Uterus (tissue), 4 donors: ENCODE data around the gene PKNOX1. TPM values are rescaled to one million over a fixed set of nuclear protein-coding genes. Genes with fewer than 3 reads are reported as not detected.
"Not testable (repeated sequence)": the region's sequence is repeated elsewhere in the genome, so short reads cannot be mapped to it uniquely, and the experiment has no call there.

ENCODE experiments used
- DNase-seq, 2 donors: peaks; one replicate each; pipeline ENCODE4 v3.0.0-alpha.2; 2019 to 2020
- H3K27ac ChIP-seq, 2 donors: fragments of 200-600 bp; sonication (generic); 1 replicate in 1 of 2; 2 replicates in 1 of 2; pipeline ENCODE4 v1.5.1; 2016 to 2018
- H3K27me3 ChIP-seq, 2 donors: fragments of 200-600 bp; sonication (generic); one replicate each; pipeline ENCODE4 v1.5.1; 2018 to 2019; ENCODE audit warnings: control low read depth in 1 of 2
- H3K36me3 ChIP-seq, 2 donors: fragments of 200-600 bp; sonication (generic); one replicate each; pipeline ENCODE4 v1.5.1; 2019; ENCODE audit warnings: control low read depth in 1 of 2
- H3K4me1 ChIP-seq, 2 donors: fragments of 200-600 bp; sonication (generic); one replicate each; pipeline ENCODE4 v1.5.1; 2018 to 2019; ENCODE audit warnings: control low read depth in 1 of 2
- H3K4me3 ChIP-seq, 2 donors: fragments of 200-600 bp; sonication (generic); 1 replicate in 1 of 2; 2 replicates in 1 of 2; pipeline ENCODE4 v1.5.1; 2018 to 2019; ENCODE audit warnings: mild to moderate bottlenecking in 1 of 2
- H3K9me3 ChIP-seq, 2 donors: fragments of 200-600 bp; sonication (generic); one replicate each; pipeline ENCODE4 v1.5.1; 2019; ENCODE audit warnings: control low read depth in 1 of 2
- POLR2A ChIP-seq, 2 donors: fragments of 450-650 bp; IDR thresholded peaks; one replicate each; pipeline ENCODE4 v1.6.1; 2016; ENCODE audit warnings: antibody characterized with exemption in 2 of 2, mild to moderate bottlenecking in 1 of 2, moderate library complexity in 1 of 2
- intact Hi-C: fragments of 100-400 bp; cut with DNase I; formaldehyde crosslinking; loops from one replicate; pipeline ENCODE4 v1.15.1; 2023; ENCODE audit warnings: low total_unique reads
- total RNA-seq, 4 donors: library from RNA; depleted of rRNA in 3 of 4; stranded (reverse); fragments of >200 nt in 3 of 4; gene quantifications; one replicate each; pipeline versions ENCODE4 v1.1.0 to v1.2.4, GENCODE V29; 2014 to 2023
- TF ChIP-seq, protein P1 (sequence below), 4 experiments: fragments of 200-600 bp in 2 of 4; fragments of 450-650 bp in 2 of 4; sonication (generic) in 2 of 4; IDR thresholded peaks; one replicate each; pipeline ENCODE4 v1.5.1; 2016 to 2019; ENCODE audit warnings: antibody characterized with exemption in 4 of 4, mild to moderate bottlenecking in 2 of 4, moderate library complexity in 1 of 4
- donor health status: DM: yes; HTN: yes; CAD: no.

PKNOX1 gene
- total RNA-seq, 4 donors from 2014 or later, result 6.2 to 82.5 (median 26.4) TPM

- H3K4me1 ChIP-seq, H3K36me3 ChIP-seq, DNase-seq, intact Hi-C loops, H3K27me3 ChIP-seq, H3K9me3 ChIP-seq, H3K4me3 ChIP-seq: not testable (repeated sequence)
- peak overlapping the region; percentile 24 to 43 for H3K27ac ChIP-seq
These were observed 41.0 kb upstream of the PKNOX1 start for GRCh38 chr21:42933137-42933970.

GRCh38 chr21:42933973-42934372, 40.4 kb upstream of the PKNOX1 start:
- H3K27me3 ChIP-seq, H3K9me3 ChIP-seq, DNase-seq, intact Hi-C loops, H3K27ac ChIP-seq, H3K4me1 ChIP-seq, H3K36me3 ChIP-seq, H3K4me3 ChIP-seq: not testable (repeated sequence)

DNA sequence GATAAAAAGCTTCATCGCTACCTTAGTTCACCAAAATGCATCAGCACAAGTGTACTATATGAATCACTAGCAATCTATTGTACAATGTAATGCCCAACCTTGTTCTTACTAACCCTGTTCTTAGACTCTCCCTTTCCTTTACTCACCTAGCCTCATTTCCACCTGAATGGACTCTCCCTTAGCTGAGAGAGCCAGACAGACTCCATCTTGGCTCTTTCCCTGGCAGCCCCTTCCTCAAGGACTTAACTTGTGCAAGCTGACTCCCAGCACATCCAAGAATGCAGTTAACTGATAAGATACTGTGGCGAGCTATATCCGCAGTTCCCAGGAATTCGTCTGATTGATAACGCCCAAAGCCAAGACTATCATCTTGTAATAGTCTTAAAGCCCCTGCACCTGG, 38.0 kb upstream of the PKNOX1 start:
- H3K4me1 ChIP-seq, H3K27ac ChIP-seq, H3K27me3 ChIP-seq, H3K9me3 ChIP-seq, DNase-seq, H3K4me3 ChIP-seq, H3K36me3 ChIP-seq, intact Hi-C loops: not testable (repeated sequence)

DNA sequence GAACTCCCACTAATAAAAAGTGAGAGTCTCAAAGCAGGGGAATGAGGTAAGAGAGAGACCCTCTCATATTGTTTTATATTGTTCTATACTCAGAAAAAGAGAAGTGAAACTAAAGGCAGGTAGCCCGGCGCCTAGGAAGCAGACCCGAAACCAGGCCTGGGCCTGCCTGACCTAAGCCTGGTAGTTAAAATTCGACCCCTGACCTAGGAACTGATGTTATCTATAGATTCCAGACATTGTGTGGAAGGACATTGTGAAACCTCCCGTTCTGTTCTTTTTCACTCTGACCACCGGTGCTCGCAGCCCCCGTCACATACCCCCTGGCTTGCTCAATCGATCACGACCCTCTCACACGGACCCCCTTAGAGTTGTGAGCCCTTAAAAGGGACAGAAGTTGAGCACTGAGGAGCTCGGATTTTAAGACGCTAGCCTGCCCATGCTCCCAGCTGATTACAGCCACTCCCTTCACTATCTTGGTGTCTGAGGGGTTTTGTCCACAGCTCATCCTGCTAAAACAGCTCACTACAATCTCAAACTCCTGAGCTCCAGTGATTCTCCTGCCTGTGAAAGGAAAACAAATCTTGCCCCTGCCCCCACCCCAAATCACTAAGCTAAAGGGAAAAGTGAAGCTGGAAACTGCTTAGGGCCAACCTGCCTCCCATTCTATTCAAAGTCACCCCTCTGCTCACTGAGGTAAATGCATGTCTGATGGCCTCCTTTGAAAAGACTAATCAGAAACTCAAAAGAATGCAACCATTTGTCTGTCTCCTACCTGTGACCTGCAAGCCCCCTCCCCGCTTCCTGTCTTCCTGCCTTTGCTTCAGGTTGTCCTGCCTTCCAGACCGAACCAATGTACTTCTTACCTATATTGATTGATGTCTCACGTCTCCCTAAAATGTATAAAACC, 37.1 kb upstream of the PKNOX1 start:
- intact Hi-C loops, H3K9me3 ChIP-seq, H3K4me3 ChIP-seq, DNase-seq, H3K36me3 ChIP-seq, H3K27ac ChIP-seq, H3K4me1 ChIP-seq, H3K27me3 ChIP-seq: not testable (repeated sequence)

- TF ChIP-seq, protein P1, sequence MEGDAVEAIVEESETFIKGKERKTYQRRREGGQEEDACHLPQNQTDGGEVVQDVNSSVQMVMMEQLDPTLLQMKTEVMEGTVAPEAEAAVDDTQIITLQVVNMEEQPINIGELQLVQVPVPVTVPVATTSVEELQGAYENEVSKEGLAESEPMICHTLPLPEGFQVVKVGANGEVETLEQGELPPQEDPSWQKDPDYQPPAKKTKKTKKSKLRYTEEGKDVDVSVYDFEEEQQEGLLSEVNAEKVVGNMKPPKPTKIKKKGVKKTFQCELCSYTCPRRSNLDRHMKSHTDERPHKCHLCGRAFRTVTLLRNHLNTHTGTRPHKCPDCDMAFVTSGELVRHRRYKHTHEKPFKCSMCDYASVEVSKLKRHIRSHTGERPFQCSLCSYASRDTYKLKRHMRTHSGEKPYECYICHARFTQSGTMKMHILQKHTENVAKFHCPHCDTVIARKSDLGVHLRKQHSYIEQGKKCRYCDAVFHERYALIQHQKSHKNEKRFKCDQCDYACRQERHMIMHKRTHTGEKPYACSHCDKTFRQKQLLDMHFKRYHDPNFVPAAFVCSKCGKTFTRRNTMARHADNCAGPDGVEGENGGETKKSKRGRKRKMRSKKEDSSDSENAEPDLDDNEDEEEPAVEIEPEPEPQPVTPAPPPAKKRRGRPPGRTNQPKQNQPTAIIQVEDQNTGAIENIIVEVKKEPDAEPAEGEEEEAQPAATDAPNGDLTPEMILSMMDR (IDR thresholded peaks at IDR 0.05), result no peak
- TF ChIP-seq POLR2A (IDR thresholded peaks at IDR 0.05), result no peak
- intact Hi-C loops, result no loop called here
- H3K4me3 ChIP-seq, result no peak overlapping the region
- H3K27ac ChIP-seq, result no peak overlapping the region
- H3K27me3 ChIP-seq, result no peaks in the 10 kb centered on the region
- H3K9me3 ChIP-seq, result no peaks in the 10 kb centered on the region
- no peaks in the 10 kb centered on the region for H3K36me3 ChIP-seq
- H3K4me1 ChIP-seq, result no peaks in the 10 kb centered on the region
- DNase-seq, result no peak
These were observed 36.3 kb upstream of the PKNOX1 start for GRCh38 chr21:42937960-42938605.

- intact Hi-C loops, H3K27me3 ChIP-seq, H3K27ac ChIP-seq, H3K9me3 ChIP-seq, H3K4me1 ChIP-seq, DNase-seq, H3K36me3 ChIP-seq, H3K4me3 ChIP-seq: not testable (repeated sequence)
These were observed 35.8 kb upstream of the PKNOX1 start for GRCh38 chr21:42938606-42938995.

DNA sequence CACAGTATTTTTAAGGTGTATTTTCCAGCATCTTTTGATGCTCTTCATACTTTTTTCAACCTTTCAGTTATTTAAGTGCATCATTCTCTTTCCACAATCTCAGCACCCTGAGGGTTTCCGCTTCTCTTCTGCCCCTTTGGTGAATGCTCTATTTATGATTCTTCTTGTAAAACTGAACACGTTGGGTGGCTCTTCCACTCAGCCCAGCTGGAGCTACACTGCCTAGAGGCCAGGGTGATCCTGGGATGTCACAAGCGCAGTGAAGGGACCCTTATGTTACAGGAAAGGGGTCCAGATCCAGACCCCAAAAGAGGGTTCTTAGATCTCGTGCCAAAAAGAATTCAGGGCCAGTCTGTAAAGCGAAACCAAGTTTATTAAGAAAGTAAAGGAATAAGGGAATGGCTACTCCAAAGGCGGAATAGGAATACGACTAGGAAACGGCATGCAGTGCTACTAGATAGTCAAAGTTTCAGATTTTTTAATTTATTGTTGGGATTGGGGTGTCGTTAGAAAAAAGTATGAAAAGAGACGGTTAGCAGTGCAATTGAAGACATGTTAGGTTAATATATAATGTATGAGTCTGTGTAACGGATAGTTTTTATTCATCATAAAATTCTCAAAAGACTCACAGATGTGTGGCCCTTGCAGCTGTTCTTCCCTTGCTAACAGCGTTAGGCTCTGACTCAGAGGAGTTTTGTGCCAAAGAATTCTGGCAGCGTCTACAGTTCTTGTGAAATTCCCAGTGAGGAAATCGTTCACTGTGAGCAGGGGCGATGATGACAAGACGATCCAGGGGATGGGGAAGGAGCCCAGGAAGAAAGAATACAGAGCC, 34.6 kb upstream of the PKNOX1 start:
- peak overlapping the region; percentile 6 to 12 for H3K4me3 ChIP-seq
- TF ChIP-seq POLR2A (IDR thresholded peaks at IDR 0.05), result no peak
- TF ChIP-seq, protein P1 (IDR thresholded peaks at IDR 0.05), result no peak
- peak overlapping the region; percentile 81 to 84 for H3K27ac ChIP-seq

More for the DNA sequence above, 34.6 kb upstream of the PKNOX1 start:
- no peaks in the 10 kb centered on the region for H3K36me3 ChIP-seq
- no peaks in the 10 kb centered on the region for H3K9me3 ChIP-seq
- intact Hi-C loops, result no loop called here
- H3K27me3 ChIP-seq, result no peaks in the 10 kb centered on the region
- no peaks in the 10 kb centered on the region for H3K4me1 ChIP-seq
- peak; percentile 90 to 95 for DNase-seq
